GM06990 (cell line): ENCODE results near the gene RGS7.

Experiments used
- DNase-seq: peaks from one replicate; pipeline ENCODE4 v3.0.0-alpha.2; 2011; ENCODE audit not compliant: insufficient read length; ENCODE audit errors: extremely low read depth
- H3K27me3 ChIP-seq: replicated peaks from 2 replicates; pipeline ENCODE4 v1.6.0; 2011; ENCODE audit warnings: low read length; ENCODE audit not compliant: control insufficient read depth, insufficient read depth
- H3K36me3 ChIP-seq: 2 replicates; pipeline ENCODE4 v1.5.1; 2011; ENCODE audit warnings: low read length; ENCODE audit not compliant: control insufficient read depth, insufficient read depth
- H3K4me3 ChIP-seq: replicated peaks from 2 replicates; pipeline ENCODE4 v1.5.1; 2011; ENCODE audit warnings: low read depth, mild to moderate bottlenecking, control low read depth, low read length
- TF ChIP-seq, protein P1 (sequence below): IDR thresholded peaks from 2 replicates; pipeline ENCODE4 v1.5.1; 2011; ENCODE audit warnings: low read length, control low read depth, mild to moderate bottlenecking, inconsistent platforms; ENCODE audit not compliant: insufficient read depth, poor library complexity, severe bottlenecking

RGS7 gene

DNA sequence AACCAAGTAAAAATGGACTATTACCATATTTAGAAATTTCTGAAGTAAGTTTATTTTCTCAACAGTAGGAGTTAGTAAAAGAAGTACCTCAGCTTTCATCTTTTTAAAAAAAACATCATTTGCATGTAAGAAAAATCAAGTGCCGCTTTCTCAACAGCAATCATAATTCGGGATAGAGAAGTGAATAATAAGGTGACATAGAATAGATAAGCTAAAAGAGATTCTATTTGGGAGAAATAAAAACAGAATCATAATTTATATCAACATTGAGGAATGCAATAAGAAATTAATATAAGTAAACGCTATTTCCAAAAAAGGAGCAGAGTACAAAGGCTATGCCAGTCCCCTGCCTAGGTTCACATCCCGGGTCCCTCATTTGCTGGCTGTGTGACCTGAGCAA, 414.1 kb downstream of the RGS7 start:
- no peaks in the 10 kb centered on the region for H3K27me3 ChIP-seq

GRCh38 chr1:240941701-240942370, 415.2 kb downstream of the RGS7 start:
- TF ChIP-seq, protein P1, sequence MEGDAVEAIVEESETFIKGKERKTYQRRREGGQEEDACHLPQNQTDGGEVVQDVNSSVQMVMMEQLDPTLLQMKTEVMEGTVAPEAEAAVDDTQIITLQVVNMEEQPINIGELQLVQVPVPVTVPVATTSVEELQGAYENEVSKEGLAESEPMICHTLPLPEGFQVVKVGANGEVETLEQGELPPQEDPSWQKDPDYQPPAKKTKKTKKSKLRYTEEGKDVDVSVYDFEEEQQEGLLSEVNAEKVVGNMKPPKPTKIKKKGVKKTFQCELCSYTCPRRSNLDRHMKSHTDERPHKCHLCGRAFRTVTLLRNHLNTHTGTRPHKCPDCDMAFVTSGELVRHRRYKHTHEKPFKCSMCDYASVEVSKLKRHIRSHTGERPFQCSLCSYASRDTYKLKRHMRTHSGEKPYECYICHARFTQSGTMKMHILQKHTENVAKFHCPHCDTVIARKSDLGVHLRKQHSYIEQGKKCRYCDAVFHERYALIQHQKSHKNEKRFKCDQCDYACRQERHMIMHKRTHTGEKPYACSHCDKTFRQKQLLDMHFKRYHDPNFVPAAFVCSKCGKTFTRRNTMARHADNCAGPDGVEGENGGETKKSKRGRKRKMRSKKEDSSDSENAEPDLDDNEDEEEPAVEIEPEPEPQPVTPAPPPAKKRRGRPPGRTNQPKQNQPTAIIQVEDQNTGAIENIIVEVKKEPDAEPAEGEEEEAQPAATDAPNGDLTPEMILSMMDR: no peak
- H3K27me3 ChIP-seq: no peaks in the 10 kb centered on the region
- no peaks in the 10 kb centered on the region for H3K36me3 ChIP-seq
- H3K4me3 ChIP-seq: no peak overlapping the region
- no peak for DNase-seq

More for the DNA sequence above, 414.1 kb downstream of the RGS7 start:
- TF ChIP-seq, protein P1: no peak
- no peak for DNase-seq
- H3K4me3 ChIP-seq: no peak overlapping the region
- no peaks in the 10 kb centered on the region for H3K36me3 ChIP-seq

- DNase-seq: no peak
- TF ChIP-seq, protein P1: no peak
- Histone ChIP-seq H3K4me3 (no peak overlapping the region), H3K27me3 (no peaks in the 10 kb centered on the region), H3K36me3 (no peaks in the 10 kb centered on the region)
Observed at GRCh38 chr1:240936911-240937668, 419.9 kb downstream of the RGS7 start.

- TF ChIP-seq, protein P1: no peak
- Histone ChIP-seq H3K4me3 (no peak overlapping the region), H3K27me3 (no peaks in the 10 kb centered on the region), H3K36me3 (no peaks in the 10 kb centered on the region)
- DNase-seq: no peak
Observed at GRCh38 chr1:240935920-240936319, 421.1 kb downstream of the RGS7 start.

DNA sequence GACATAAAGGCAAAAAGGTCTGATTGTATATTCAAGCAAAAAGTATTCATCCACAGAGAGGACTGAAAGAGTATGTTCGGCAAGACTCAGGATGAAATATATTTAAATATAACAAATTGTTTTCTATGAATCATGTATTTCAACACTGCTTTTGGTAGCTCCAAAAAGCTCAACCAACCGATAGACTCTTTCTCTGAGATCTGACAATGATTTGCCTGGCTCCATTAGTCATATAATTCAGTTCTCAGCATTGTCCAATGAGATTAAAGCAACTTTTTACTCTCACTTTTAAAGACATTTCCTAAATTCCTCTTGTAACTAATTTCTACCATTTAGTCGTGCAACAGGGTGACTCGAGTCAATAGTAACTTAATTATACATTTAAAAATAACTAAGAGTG, 426.0 kb downstream of the RGS7 start:
- H3K4me3 ChIP-seq: no peak overlapping the region
- H3K27me3 ChIP-seq: no peaks in the 10 kb centered on the region
- DNase-seq: no peak
- TF ChIP-seq, protein P1: no peak
- H3K36me3 ChIP-seq: no peaks in the 10 kb centered on the region
